Activated naive CD8-positive, alpha-beta T cell treated with anti-CD3 and anti-CD28 coated beads, Interleukin-2, amount 50 U/mL, for 24 hours (primary cell): ENCODE data around the gene PRPSAP1.

Experiments used
- ATAC-seq: fragments of 150-1000 bp; cut with Tn5 transposase; one replicate; pipeline ENCODE4 v1.10.0; 2021
- DNase-seq: peaks from one replicate; pipeline ENCODE4 v3.0.0; 2021
- H3K27ac Mint-ChIP-seq: one replicate; pipeline ENCODE4 v1.8.0; 2021; ENCODE audit warnings: mild to moderate bottlenecking, mixed read lengths
- H3K27me3 Mint-ChIP-seq: one replicate; pipeline ENCODE4 v1.8.0; 2021; ENCODE audit warnings: mixed read lengths
- H3K36me3 Mint-ChIP-seq: one replicate; pipeline ENCODE4 v1.8.0; 2021; ENCODE audit warnings: low read depth, mixed read lengths
- H3K4me1 Mint-ChIP-seq: one replicate; pipeline ENCODE4 v1.8.0; 2021; ENCODE audit warnings: mixed read lengths
- H3K4me3 Mint-ChIP-seq: one replicate; pipeline ENCODE4 v1.8.0; 2021; ENCODE audit warnings: mild to moderate bottlenecking, moderate library complexity, mixed read lengths
- H3K9me3 Mint-ChIP-seq: one replicate; pipeline ENCODE4 v1.8.0; 2021; ENCODE audit warnings: mixed read lengths

PRPSAP1 gene

GRCh38 chr17:76385892-76386786, 32.4 kb upstream of the PRPSAP1 start:
- ATAC-seq (peak; percentile 23), DNase-seq (peak; percentile 90)
- Mint-ChIP-seq H3K36me3 (peaks cover 2% of the 10 kb centered on the region), H3K4me3 (peak overlapping the region; percentile 68), H3K27ac (no peak overlapping the region), H3K4me1 (peaks cover 15% of the 10 kb centered on the region), H3K9me3 (no peaks in the 10 kb centered on the region), H3K27me3 (peaks cover 2% of the 10 kb centered on the region)

GRCh38 chr17:76384987-76385891, 31.5 kb upstream of the PRPSAP1 start:
- H3K27ac Mint-ChIP-seq = no peak overlapping the region
- H3K27me3 Mint-ChIP-seq = peaks cover 2% of the 10 kb centered on the region
- DNase-seq (peak; percentile 53), ATAC-seq (no peak)
- peaks cover 15% of the 10 kb centered on the region for H3K4me1 Mint-ChIP-seq
- peak overlapping the region; percentile 68 for H3K4me3 Mint-ChIP-seq
- no peaks in the 10 kb centered on the region for H3K9me3 Mint-ChIP-seq
- peaks cover 2% of the 10 kb centered on the region for H3K36me3 Mint-ChIP-seq

DNA sequence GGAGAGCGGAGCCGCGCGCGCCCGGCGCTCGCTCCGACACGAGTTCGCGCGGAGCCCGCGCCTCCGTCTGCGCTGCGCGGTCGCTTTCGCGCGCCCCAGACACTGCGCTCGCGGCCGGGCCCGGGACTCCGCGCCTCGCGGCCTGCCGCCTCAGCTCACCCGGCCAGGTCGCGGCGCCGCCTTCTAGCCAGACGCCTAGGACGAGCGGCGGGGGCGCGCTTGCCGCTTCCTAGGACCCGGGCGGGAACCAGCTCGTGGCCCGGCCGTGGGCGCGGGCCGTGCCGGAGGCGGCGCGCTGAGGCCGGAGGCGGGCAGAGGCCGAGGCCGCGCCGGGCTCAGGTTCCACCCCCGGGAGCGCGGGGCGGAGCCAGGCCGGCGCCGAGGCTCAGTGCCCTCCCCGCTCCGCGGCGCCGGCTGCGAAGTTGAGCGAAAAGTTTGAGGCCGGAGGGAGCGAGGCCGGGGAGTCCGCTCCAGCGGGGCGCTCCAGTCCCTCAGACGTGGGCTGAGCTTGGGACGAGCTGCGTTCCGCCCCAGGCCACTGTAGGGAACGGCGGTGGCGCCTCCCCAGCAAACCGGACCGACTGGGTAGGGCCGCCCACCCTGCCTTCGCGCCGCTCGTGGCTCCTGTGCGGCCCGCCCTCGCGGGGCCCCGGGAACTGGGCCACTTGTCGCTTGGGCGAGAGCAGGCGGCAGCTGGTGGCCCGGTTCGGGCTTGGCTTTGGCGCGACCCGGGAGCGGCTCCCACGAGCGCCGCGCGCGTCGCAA, 30.7 kb upstream of the PRPSAP1 start, which contains the start of gene SPHK1:
Gene SPHK1, plus strand, starts transcription at position 388 of the 765 bp plus-strand sequence. CDS start 1,036 bp downstream, outside the sequence.
- Mint-ChIP-seq H3K36me3 (peaks cover 2% of the 10 kb centered on the region), H3K4me1 (peaks cover 15% of the 10 kb centered on the region), H3K27me3 (peaks cover 2% of the 10 kb centered on the region), H3K9me3 (no peaks in the 10 kb centered on the region), H3K4me3 (peak within 1 kb of the TSS; percentile 85), H3K27ac (peak within 1 kb of the TSS; percentile 85)
- ATAC-seq = peak; percentile 68
- DNase-seq = peak; percentile 80

GRCh38 chr17:76383546-76384221, 30.0 kb upstream of the PRPSAP1 start:
- peak; percentile 66 for DNase-seq
- ATAC-seq = peak; percentile 20
- Mint-ChIP-seq H3K27me3 (peaks cover 2% of the 10 kb centered on the region), H3K9me3 (no peaks in the 10 kb centered on the region), H3K4me1 (peaks cover 15% of the 10 kb centered on the region), H3K4me3 (peak overlapping the region; percentile 85), H3K27ac (peak overlapping the region; percentile 85), H3K36me3 (peaks cover 2% of the 10 kb centered on the region)

DNA sequence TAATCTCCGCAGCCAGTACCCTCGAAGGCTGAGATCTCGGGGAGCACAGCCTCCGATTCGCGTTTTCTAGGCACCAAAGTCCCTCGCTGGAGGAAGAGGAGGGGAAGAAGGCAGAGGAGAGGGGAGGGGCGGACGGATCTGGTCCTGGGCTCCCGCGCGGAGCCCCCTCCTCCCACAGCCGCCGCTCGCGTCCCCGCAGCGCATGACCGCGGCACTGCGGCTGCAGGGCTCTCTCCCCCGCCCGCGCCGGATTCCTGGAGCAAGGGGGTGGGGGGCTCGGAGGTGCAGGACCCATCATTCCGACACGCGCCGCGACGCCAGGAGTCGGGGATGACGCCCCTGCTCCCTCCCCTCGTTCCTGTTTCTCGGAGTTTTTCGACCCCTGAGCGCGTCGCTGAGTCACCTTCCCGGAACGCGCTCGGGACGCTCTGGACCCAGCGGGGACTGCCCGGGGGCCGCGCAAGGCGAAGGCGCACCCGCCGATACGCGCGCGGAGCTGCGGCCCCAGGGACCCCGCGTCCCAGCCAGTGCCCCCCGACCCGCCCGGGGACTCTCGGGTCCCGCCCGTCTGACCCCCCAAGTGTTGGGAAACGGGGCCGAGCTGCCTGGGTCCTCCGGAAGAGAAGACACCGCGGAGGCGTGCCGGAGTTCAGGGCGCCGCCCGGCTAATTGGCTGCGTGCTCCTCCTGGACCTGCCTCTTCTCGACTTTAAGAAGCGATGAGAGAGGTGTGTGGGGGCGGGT, 29.3 kb upstream of the PRPSAP1 start:
- ATAC-seq = peak; percentile 52
- Mint-ChIP-seq H3K4me3 (peak overlapping the region; percentile 85), H3K36me3 (peaks cover 1% of the 10 kb centered on the region), H3K4me1 (peaks cover 15% of the 10 kb centered on the region), H3K27me3 (peaks cover 2% of the 10 kb centered on the region), H3K27ac (peak overlapping the region; percentile 60), H3K9me3 (no peaks in the 10 kb centered on the region)
- peak; percentile 68 for DNase-seq

DNA sequence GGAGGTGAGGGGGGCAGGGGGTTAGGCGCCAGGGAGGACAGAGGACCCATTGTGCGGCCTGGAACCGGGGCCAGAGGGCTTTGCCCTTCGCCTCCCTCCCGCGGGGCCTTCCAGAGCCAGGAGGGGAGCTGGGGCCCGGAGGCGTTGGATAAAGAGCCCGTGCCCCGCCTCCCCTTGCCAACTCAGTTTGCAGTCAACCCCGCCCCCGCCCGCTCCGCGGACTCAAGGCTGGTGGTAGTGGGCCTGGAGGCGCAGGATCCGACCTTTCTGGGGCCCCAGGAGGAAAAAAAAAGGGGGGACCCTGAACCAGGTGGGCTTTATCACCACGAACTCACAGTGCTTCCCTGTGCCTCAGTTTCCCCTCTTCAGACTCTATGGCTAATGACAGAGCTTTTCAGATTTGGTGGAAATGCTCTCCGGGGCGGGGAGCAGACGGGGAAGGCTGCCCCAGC, 28.7 kb upstream of the PRPSAP1 start:
- ATAC-seq (no peak), DNase-seq (peak; percentile 41)
- H3K27ac Mint-ChIP-seq = peak overlapping the region; percentile 60
- H3K4me1 Mint-ChIP-seq = peaks cover 15% of the 10 kb centered on the region
- H3K4me3 Mint-ChIP-seq = peak overlapping the region; percentile 85
- no peaks in the 10 kb centered on the region for H3K9me3 Mint-ChIP-seq
- no peaks in the 10 kb centered on the region for H3K36me3 Mint-ChIP-seq
- H3K27me3 Mint-ChIP-seq = peaks cover 4% of the 10 kb centered on the region

GRCh38 chr17:76381633-76382350, 28.1 kb upstream of the PRPSAP1 start:
- Mint-ChIP-seq H3K4me3 (no peak overlapping the region), H3K4me1 (peaks cover 15% of the 10 kb centered on the region), H3K27ac (no peak overlapping the region), H3K36me3 (no peaks in the 10 kb centered on the region), H3K9me3 (no peaks in the 10 kb centered on the region), H3K27me3 (peaks cover 4% of the 10 kb centered on the region)
- no peak for ATAC-seq
- DNase-seq = no peak

- Mint-ChIP-seq H3K4me1 (peaks cover 6% of the 10 kb centered on the region), H3K9me3 (no peaks in the 10 kb centered on the region), H3K36me3 (no peaks in the 10 kb centered on the region), H3K27me3 (peaks cover 4% of the 10 kb centered on the region), H3K27ac (no peak overlapping the region), H3K4me3 (no peak overlapping the region)
- DNase-seq (no peak), ATAC-seq (no peak)
These were observed 26.1 kb upstream of the PRPSAP1 start for GRCh38 chr17:76379646-76380376.

- H3K27ac Mint-ChIP-seq = no peak overlapping the region
- no peak overlapping the region for H3K4me3 Mint-ChIP-seq
- DNase-seq (no peak), ATAC-seq (no peak)
- peaks cover 6% of the 10 kb centered on the region for H3K4me1 Mint-ChIP-seq
- H3K27me3 Mint-ChIP-seq = peaks cover 4% of the 10 kb centered on the region
- no peaks in the 10 kb centered on the region for H3K36me3 Mint-ChIP-seq
- H3K9me3 Mint-ChIP-seq = no peaks in the 10 kb centered on the region
These were observed 25.5 kb upstream of the PRPSAP1 start for GRCh38 chr17:76379275-76379641.

DNA sequence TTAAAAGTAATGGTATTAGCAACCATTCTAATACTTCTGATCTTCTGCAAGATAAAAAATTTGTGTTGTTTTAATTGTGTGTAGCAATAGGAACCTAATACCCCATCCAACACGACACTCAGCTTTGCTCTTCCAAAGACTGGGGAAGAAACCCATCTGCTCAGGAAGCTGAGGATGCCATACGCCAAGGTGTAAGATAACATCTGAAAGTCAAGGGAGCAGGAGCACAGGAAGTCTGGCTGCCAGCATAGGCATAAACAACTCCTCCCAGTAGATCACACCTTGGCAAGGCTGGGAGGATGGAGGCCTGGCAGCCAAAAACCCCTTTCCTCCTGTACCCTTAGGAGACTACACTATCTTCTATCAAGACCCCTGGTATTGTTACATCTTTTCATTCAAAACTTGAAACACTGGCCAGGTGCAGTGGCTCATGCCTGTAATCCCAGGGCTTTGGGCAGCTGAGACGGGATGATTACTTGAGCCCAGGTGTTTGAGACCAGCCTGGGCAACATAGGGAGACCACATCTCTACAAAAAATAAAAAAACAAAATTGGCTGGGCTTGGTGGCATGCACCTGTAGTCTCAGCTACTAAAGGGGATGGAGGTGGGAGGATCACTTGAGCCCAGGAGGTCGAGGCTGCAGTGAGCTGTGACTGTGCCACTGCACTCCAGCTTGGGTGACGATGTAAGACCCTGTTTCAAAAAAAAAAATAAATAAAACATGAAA, 25.0 kb upstream of the PRPSAP1 start:
- no peak for ATAC-seq
- H3K9me3 Mint-ChIP-seq = no peaks in the 10 kb centered on the region
- DNase-seq = no peak
- H3K27me3 Mint-ChIP-seq = peaks cover 4% of the 10 kb centered on the region
- no peak overlapping the region for H3K4me3 Mint-ChIP-seq
- no peak overlapping the region for H3K27ac Mint-ChIP-seq
- peaks cover 4% of the 10 kb centered on the region for H3K4me1 Mint-ChIP-seq
- no peaks in the 10 kb centered on the region for H3K36me3 Mint-ChIP-seq

DNA sequence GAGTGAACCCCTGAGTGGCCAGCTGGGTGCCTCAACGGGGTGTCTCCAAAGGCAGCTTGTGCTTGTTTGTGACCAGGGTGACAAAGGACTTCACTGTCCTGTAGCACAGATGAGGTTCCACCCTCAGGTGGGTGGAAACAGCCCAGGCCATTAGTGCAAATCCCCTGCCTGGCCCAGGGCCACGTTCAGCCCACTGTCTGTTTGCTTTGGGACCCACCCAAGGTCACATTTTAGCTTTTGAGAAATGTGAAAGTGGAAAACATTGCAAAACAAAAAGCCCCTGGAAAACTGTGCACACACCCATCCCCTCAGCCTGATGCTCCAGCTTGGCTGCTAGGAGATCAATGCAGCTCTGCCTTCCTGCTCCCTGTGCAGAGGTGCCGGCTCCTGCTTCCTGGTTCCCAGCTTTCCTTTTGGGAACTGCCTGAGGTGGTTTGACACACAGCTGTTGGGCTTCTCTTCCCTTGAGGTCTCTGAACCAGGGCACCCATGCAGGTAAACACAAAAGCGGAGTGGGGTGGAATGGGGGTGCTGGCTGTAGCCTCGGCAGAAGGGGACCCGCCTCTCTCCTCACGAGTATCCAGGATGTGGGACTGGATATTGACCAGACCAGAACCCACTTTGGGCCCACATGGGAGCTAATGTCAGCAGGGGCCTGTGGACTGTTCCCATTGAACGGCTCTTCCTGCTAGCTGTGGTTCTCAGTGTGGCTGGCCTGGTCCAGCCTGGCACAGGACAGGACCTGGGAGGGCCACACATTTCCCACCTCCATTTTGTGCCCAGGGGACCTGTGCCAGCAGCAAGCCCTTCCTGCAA, 22.8 kb upstream of the PRPSAP1 start:
- Mint-ChIP-seq H3K4me1 (peaks cover 4% of the 10 kb centered on the region), H3K36me3 (no peaks in the 10 kb centered on the region), H3K9me3 (no peaks in the 10 kb centered on the region), H3K4me3 (no peak overlapping the region), H3K27ac (no peak overlapping the region), H3K27me3 (peaks cover 2% of the 10 kb centered on the region)
- ATAC-seq = no peak
- DNase-seq = no peak
